ENCODE results near the gene DDX27. TPM values are rescaled to one million over a fixed set of nuclear protein-coding genes. Genes with fewer than 3 reads are reported as not detected.

The DDX27 gene
- total and polyA plus RNA-seq, 2 of the 13 experiments (the other 11 are each of a cell fraction or from before 2014, with no cell fraction given): 42.6 to 72.8 TPM

- TF ChIP-seq ZFX (CRISPR knock-in tag; IDR thresholded peaks at IDR 0.05; ENCODE audit: low read depth): no peak
- TF ChIP-seq CENPBD1 (CRISPR knock-in tag; IDR thresholded peaks at IDR 0.05; ENCODE audit: borderline replicate concordance, low read depth): no peak
- TF ChIP-seq TBL1XR1 (IDR thresholded peaks at IDR 0.05; ENCODE audit: borderline replicate concordance, low read length, partially characterized antibody): no peak
- TF ChIP-seq ZMYM3 (CRISPR knock-in tag; IDR thresholded peaks at IDR 0.05): 0 out of 2 replicates have a peak, but pooled peaks have one; percentile 10
- TF ChIP-seq ZNF589 (CRISPR knock-in tag; conservative IDR thresholded peaks at IDR 0.05): no peak
- TF ChIP-seq ZNF263 (CRISPR knock-in tag; IDR thresholded peaks at IDR 0.05): no peak
- TF ChIP-seq ZNF432 (CRISPR knock-in tag; IDR thresholded peaks at IDR 0.05; ENCODE audit: borderline replicate concordance): no peak
- no peak for TF ChIP-seq ZNF318 (CRISPR knock-in tag; IDR thresholded peaks at IDR 0.05)
- TF ChIP-seq ZNF264 (CRISPR knock-in tag; IDR thresholded peaks at IDR 0.05): no peak
- no peak for TF ChIP-seq HHEX (CRISPR knock-in tag; IDR thresholded peaks at IDR 0.05)
- no peak for TF ChIP-seq EZH2 (conservative IDR thresholded peaks at IDR 0.05; ENCODE audit: low read depth, low read length)
- no peak for TF ChIP-seq SATB2 (CRISPR knock-in tag; IDR thresholded peaks at IDR 0.05)
- TF ChIP-seq SOX13 (IDR thresholded peaks at IDR 0.05): 0 out of 2 replicates have a peak, but pooled peaks have one; percentile 5
- no peak for TF ChIP-seq SOX13 (CRISPR knock-in tag; conservative IDR thresholded peaks at IDR 0.05 in 1 of 2, IDR thresholded peaks at IDR 0.05 in 1 of 2)
- TF ChIP-seq ZNF383 (CRISPR knock-in tag; IDR thresholded peaks at IDR 0.05; ENCODE audit: borderline replicate concordance): no peak
- TF ChIP-seq TFDP1 (CRISPR knock-in tag; IDR thresholded peaks at IDR 0.05; ENCODE audit: borderline replicate concordance): 0 out of 2 replicates have a peak, but pooled peaks have one; percentile 10
- 0 out of 2 replicates have a peak, but pooled peaks have one; percentile 17 for TF ChIP-seq ZFP37 (CRISPR knock-in tag; IDR thresholded peaks at IDR 0.05; ENCODE audit: borderline replicate concordance)
- TF ChIP-seq KLF13 (CRISPR knock-in tag; IDR thresholded peaks at IDR 0.05): no peak
- no peak for TF ChIP-seq LCORL (IDR thresholded peaks at IDR 0.05)
- peak; percentile 11; the same call in 1 of the 2 replicates for TF ChIP-seq LCORL (CRISPR knock-in tag; IDR thresholded peaks at IDR 0.05)
- TF ChIP-seq THAP8 (CRISPR knock-in tag; IDR thresholded peaks at IDR 0.05; ENCODE audit: borderline replicate concordance): no peak
These were observed 61.3 kb downstream of the DDX27 start (continued) for GRCh38 chr20:49280463-49281058.
